A673 (cell line): ENCODE measurements around the gene CDH18. TPM values are rescaled to one million over a fixed set of nuclear protein-coding genes. Genes with fewer than 3 reads are reported as not detected.

Experiments
- BruUV-seq: library from RNA; stranded (reverse); fragments of 400-500 nt; replicated peaks from 2 replicates; lab custom pipeline; 2021; lab: Mats Ljungman, UMichigan
- CTCF ChIA-PET: fragments of 300-600 bp; sonication (Branson Sonifier 250); formaldehyde crosslinking; loops from one replicate; lab custom pipeline; 2022; ENCODE audit warnings: antibody characterized with exemption; lab: Charles Lee
- POLR2A ChIA-PET: fragments of 300-600 bp; sonication (Branson Sonifier 250); formaldehyde crosslinking; loops from one replicate; lab custom pipeline; 2022; ENCODE audit warnings: antibody characterized with exemption; ENCODE audit not compliant: low non-redundant PET; lab: Charles Lee
- DNase-seq: peaks from one replicate; pipeline ENCODE4 v3.0.0-alpha.2; 2015; ENCODE audit warnings: low spot score
- H3K27ac ChIP-seq: fragments of 200-600 bp; sonication (generic); 2 replicates; pipeline ENCODE4 v1.5.1; 2016; ENCODE audit warnings: mixed run types, low read depth, mild to moderate bottlenecking, mixed read lengths, antibody characterized with exemption, low read length; ENCODE audit not compliant: poor library complexity, severe bottlenecking
- H3K27me3 ChIP-seq: fragments of 200-600 bp; sonication (generic); replicated peaks from 2 replicates; pipeline ENCODE4 v1.6.1; 2017; ENCODE audit warnings: mixed run types, low read depth, mild to moderate bottlenecking, mixed read lengths, antibody characterized with exemption, low read length; ENCODE audit not compliant: insufficient read depth, poor library complexity
- H3K36me3 ChIP-seq: fragments of 200-600 bp; sonication (generic); 2 replicates; pipeline ENCODE4 v1.6.1; 2016; ENCODE audit warnings: mixed run types, mild to moderate bottlenecking, mixed read lengths, antibody characterized with exemption, low read length; ENCODE audit not compliant: insufficient read depth, poor library complexity, severe bottlenecking
- H3K4me1 ChIP-seq: fragments of 200-600 bp; sonication (generic); 2 replicates; pipeline ENCODE4 v1.6.1; 2017; ENCODE audit warnings: mixed run types, mild to moderate bottlenecking, mixed read lengths, antibody characterized with exemption, low read length; ENCODE audit not compliant: insufficient read depth, poor library complexity, severe bottlenecking
- H3K4me3 ChIP-seq: fragments of 200-600 bp; sonication (generic); 2 replicates; pipeline ENCODE4 v1.5.1; 2016; ENCODE audit warnings: low read depth, mixed run types, mild to moderate bottlenecking, mixed read lengths, low read length; ENCODE audit not compliant: poor library complexity, severe bottlenecking
- H3K9me3 ChIP-seq: fragments of 200-600 bp; sonication (generic); 2 replicates; pipeline ENCODE4 v1.6.1; 2016; ENCODE audit warnings: mixed run types, low read depth, mild to moderate bottlenecking, mixed read lengths, antibody characterized with exemption, low read length; ENCODE audit not compliant: poor library complexity, severe bottlenecking
- EZH2 ChIP-seq: fragments of 200-600 bp; sonication (generic); IDR thresholded peaks from 2 replicates; pipeline ENCODE4 v1.6.1; 2017; ENCODE audit warnings: borderline replicate concordance, low read depth, mild to moderate bottlenecking, mixed read lengths, antibody characterized with exemption, low read length; ENCODE audit not compliant: poor library complexity, severe bottlenecking
- intact Hi-C: fragments of 100-400 bp; cut with micrococcal nuclease; formaldehyde crosslinking; loops from one replicate; pipeline ENCODE4 v1.10.0; 2022; ENCODE audit not compliant: unreplicated experiment
- total RNA-seq: library from RNA; stranded (reverse); gene quantifications from 2 replicates; pipeline ENCODE4 v1.2.3, GENCODE V29; 2021
- TF ChIP-seq, protein P1 (sequence below): fragments of 300-800, 200-600 bp; sonication (generic); conservative IDR thresholded peaks from 2 replicates; pipeline ENCODE4 v1.5.1; 2017; ENCODE audit warnings: low read depth, mild to moderate bottlenecking, antibody characterized with exemption, low read length, moderate library complexity, mixed read lengths

Gene CDH18
- total RNA-seq, 1 experiment from 2014 or later = not detected

- Histone ChIP-seq H3K36me3 (no peaks in the 10 kb centered on the region), H3K27me3 (no peaks in the 10 kb centered on the region), H3K4me3 (no peak overlapping the region), H3K9me3 (no peaks in the 10 kb centered on the region), H3K27ac (no peak overlapping the region), H3K4me1 (no peaks in the 10 kb centered on the region)
- ChIA-PET CTCF (no interaction called here), POLR2A (no interaction called here)
- no peak for DNase-seq
- BruUV-seq = no TSS peak
- intact Hi-C loops = no loop called here
- no peak for TF ChIP-seq EZH2
- TF ChIP-seq, protein P1, sequence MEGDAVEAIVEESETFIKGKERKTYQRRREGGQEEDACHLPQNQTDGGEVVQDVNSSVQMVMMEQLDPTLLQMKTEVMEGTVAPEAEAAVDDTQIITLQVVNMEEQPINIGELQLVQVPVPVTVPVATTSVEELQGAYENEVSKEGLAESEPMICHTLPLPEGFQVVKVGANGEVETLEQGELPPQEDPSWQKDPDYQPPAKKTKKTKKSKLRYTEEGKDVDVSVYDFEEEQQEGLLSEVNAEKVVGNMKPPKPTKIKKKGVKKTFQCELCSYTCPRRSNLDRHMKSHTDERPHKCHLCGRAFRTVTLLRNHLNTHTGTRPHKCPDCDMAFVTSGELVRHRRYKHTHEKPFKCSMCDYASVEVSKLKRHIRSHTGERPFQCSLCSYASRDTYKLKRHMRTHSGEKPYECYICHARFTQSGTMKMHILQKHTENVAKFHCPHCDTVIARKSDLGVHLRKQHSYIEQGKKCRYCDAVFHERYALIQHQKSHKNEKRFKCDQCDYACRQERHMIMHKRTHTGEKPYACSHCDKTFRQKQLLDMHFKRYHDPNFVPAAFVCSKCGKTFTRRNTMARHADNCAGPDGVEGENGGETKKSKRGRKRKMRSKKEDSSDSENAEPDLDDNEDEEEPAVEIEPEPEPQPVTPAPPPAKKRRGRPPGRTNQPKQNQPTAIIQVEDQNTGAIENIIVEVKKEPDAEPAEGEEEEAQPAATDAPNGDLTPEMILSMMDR = no peak
Observed at GRCh38 chr5:19767987-19768386, 220.0 kb downstream of the CDH18 start.

GRCh38 chr5:19753579-19753978 lies 234.4 kb downstream of the CDH18 start:
- Histone ChIP-seq H3K27ac (no peak overlapping the region), H3K36me3 (no peaks in the 10 kb centered on the region), H3K4me1 (no peaks in the 10 kb centered on the region), H3K9me3 (no peaks in the 10 kb centered on the region), H3K4me3 (no peak overlapping the region), H3K27me3 (no peaks in the 10 kb centered on the region)
- no TSS peak for BruUV-seq
- CTCF ChIA-PET = no interaction called here
- intact Hi-C loops = no loop called here
- POLR2A ChIA-PET = no interaction called here
- TF ChIP-seq, protein P1 = no peak
- no peak for TF ChIP-seq EZH2
- DNase-seq = no peak

GRCh38 chr5:19751326-19751725 lies 236.7 kb downstream of the CDH18 start:
- ChIA-PET POLR2A (no interaction called here), CTCF (no interaction called here)
- Histone ChIP-seq H3K4me1 (no peaks in the 10 kb centered on the region), H3K27ac (no peak overlapping the region), H3K4me3 (no peak overlapping the region), H3K27me3 (no peaks in the 10 kb centered on the region), H3K36me3 (no peaks in the 10 kb centered on the region), H3K9me3 (no peaks in the 10 kb centered on the region)
- BruUV-seq = no TSS peak
- DNase-seq = no peak
- no peak for TF ChIP-seq EZH2
- TF ChIP-seq, protein P1 = no peak
- intact Hi-C loops = no loop called here
